ENCODE results near the gene RSU1.
"Not testable (repeated sequence)": the region's sequence is repeated elsewhere in the genome, so short reads cannot be mapped to it uniquely, and the experiment has no call there.

RSU1 gene

DNA sequence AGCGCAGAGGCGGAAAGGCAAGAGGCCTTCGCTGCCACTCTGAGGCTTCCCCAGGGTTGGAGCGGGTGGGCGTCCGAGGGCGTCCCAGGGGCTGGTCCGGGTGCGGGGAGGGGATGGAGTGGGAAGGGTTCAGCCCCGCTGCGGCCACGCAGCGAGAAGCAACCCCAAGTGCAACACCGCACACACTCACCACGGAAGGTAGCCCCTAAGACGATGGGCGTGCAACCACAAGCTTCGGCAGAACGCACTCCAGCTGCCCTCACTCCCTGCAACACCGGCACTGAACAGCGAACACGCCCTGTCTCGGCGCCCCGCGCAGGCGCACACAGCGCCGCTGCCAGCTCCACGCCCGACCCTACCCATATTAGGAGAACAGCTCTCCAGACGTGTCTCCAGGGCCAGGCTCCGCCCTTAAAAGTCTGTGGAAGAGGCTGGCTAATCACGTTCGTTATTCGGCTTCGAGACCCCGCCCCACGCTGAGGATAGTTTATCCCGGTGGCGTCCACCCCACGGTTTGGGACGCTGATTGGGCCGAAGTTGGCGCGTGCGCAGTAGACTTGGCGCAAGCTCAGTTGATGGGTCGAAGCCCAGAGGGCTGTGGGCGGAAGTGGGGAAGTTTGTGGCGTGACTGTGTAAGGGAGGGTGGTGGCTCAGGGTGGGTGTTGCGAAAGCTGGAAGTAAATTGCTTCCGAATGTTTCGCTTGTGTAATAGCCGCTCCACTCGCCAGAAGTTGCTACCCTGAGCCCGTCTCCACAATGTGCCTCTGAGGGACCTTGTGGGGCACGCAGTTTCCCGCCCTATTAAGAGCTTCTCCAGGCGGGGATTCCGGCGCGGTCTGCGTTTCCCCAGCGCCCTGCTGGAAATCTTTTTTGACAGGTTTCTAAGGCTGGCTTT, at the start of gene RSU1:
RSU1 (minus strand) TSS at position 300 of the 895 bp plus-strand sequence. CDS start 343 bp downstream, outside the sequence.
- peak; percentile 83 for DNase-seq

DNA sequence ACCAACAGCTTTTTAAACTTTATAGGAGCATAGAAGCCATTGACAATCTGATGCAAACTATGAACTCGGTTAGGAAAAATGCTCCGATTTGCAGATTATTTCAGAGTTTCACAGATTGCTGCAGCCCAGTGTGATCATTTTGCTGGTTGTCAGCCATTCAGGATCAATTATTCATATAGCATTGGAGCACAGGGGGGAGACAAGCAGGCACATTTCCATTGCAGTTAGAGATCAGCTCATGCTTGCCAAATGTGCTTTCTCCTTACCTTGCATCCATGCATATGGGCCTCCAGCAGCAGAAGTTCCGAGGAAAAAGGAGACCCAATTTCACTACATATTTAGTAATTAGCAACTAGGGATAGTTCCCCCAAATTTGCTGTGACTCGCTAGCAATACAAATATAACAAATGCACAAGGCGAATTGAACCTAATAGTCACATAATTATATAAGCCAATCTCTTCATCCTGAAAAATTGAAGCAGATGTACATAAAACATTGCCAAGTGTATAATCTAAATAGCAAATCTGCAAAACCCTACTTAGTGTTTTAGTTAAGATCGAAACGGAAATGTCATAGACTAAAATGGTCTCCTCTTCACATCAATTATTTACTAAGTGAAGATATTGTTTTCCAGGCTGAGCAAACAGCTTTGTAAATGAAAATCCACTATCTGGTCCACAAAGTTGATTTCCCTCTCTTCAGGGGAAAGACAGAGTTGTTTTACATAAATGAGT, 49.5 kb upstream of the RSU1 start:
- DNase-seq, result no peak

DNA sequence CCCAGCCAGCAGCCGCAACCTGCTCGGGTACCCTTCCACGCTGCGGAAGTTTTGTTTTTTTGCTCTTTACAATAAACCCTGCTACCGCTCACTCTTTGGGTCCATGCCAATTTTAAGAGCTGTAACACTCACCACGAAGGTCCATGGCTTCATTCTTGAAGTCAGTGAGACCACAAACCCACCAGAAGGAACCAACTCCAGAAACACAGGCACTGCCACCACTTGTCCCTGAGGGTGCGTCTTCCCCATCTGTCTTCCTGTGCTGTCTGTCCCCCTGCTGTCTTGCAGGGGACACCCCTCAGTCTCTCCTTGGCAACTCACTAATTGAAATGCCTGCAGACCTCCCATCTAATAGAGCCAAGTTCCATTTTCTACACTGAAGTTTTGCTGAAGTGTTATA, 48.5 kb upstream of the RSU1 start:
- no peak for DNase-seq

DNA sequence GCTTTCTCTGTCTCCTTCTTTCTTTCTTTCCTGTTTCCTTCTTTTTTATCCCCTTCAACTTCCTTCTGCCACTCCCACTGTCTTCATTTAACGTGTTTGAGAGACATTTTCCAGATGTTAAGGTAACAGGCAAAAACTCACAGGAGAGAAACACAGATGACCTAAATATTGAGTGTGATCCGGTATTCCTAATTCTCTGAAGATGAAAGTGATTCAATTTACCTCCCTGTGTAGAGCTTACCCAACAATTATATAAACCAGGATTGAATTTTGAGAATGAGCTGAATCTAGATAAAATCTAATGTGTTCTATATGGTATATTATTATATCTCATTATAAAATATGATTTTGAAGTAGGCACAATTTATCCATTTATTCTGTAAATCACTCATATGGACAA, 46.5 kb upstream of the RSU1 start:
- no peak for DNase-seq

DNA sequence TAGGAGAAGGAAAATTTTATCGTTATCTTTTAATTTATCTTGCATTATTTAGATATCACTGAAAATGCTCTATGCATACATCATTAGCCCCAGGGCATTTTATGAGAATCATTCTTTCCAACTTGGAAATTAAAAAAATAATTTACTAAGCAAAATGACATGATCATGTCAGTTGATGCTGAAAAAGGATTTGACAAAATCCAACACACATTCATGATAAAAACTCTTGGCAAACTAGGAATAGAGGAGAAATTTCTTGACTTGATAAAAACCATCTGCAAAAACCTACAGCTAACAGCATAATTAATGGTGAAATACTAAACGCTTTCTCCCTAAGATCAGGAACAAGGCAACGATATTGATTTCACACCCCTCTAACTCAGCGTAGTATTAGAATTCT, 40.2 kb upstream of the RSU1 start:
- no peak for DNase-seq

DNA sequence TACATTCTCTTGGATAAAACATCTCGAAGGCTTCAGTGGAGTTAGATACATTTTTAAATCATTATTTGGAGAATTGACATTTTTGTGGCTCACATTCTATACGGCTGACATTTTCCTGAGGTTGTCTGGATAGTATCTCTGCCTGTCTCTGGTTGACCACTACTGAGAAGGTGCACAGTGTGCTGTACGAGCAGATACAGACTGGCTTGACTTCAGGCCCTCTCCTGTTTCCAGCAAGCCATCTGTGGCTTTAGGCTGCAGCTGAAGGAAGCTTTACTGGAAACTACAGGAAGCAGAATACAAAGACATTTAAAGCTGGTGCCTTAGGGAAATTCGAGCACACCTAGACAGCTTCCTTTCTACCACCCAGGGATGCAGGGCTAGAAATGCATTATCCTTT, 39.3 kb upstream of the RSU1 start:
- no peak for DNase-seq

DNA sequence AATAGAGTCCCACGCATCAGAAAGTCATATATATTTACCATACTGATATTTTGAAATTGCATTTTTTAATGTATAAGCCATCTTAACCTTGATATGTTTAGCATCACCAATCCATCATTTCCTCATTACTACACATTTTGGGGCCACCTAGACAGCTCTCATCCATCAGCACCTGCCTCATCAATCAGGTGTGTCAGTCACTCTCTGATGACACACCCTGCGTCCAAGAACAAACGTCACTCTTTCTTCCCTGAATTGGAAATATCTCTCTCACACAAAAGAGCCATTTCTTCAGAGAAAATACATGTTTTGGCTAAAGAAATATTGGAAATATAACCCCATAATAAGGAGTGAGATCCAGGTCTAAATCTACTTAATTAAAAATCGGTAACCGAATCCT, 38.9 kb upstream of the RSU1 start:
- no peak for DNase-seq

DNA sequence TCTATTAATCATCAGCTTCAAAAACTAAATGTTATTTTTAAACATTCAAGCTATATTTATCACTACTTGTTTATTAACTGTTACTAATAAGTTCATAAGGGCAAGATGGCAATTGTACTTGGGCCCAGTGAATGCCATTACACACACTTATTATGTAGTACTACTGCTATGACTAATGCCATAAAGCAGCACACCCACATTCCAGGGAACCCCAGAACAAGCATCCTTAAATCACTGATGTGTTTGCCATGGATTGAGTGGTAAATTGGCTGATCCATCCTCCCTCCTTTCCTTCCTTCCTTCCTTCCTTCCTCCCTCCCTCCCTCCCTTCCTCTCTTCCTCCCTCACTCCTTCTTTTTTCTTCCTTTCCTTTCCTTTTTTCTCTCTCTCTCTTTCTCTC, 37.4 kb upstream of the RSU1 start:
- DNase-seq, result no peak

DNA sequence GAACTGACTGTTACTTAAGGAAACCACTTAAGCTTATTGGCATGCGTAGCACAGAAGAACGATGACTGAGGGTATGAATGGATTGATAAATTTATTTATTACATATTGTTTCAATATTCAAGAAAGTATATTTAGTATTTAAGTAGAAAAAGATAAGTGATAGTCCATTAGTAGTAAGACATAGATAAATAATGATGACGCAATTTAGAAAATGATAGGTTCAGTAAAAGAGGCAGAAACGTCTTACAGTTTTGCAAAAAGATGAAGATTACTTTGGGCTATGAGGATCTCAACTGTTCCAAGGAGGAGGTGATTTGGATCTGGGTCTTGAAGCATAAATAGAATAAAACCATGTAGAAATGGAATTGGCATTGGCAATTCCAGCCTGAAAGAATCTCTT, 36.6 kb upstream of the RSU1 start:
- DNase-seq, result no peak

DNA sequence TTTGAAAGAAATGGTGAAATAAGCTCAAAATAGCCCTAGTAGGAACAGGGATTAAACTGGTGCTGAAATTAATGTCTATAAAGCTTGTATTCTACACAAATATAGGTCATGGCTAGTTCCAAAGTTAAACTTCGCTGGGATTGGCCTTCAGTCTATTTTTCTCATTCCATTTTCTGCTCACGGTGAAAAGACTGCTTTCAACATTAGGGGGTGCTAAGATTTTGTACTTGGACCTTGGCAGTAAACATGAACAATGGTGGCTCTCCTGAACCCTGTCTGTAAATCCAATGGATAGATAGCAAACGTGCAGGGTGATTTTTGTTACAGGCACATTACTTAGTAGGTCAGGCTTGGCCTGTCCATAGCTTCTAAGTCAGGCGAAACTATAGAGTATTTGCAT, 36.0 kb upstream of the RSU1 start:
- DNase-seq, result no peak

DNA sequence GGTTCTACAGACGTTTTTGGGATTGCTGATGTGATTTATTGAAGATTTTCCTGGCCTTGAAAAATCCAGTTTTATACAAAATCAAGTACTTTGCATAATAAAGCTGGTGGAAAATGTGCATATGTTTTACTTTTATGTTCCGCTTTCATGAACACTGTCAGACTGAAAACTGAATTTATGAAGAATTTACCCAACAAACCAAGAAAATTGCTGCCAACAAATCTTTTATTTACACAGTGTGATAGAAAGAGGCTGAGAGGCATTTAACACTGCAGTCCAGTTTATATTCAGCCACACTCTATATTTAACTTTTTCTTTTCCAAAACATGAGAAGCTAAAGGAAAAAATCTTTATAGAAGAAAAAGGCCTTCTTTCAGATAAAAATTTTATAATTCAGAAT, 35.4 kb upstream of the RSU1 start:
- DNase-seq, result no peak

DNA sequence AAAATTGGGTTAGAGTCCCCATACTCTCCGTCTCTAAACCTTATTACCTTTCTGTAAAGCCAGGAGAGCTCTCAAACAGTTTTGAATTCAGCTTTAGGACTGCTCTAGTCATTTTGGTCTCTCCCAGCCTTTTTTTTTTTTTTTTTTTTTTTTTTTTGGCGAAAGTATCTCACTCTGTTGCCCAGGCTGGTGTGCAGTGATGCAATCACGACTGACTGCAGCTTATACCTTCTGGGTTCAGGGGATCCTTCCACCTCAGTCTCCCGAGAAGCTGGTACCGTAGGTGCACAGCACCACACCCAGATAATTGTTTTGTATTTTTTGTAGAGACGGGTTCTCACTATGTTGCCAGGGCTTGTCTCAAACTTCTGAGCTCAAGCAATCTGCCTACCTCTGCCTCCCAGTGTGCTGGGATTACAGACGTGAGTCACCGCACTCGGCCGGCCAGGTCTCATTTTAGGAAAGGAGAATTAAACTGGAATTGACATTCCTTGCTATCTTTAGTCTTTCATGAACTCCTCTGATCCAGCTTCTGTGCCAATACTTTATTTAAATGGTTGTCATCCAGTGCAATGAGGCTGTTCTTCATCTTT, 31.4 kb upstream of the RSU1 start:
- no peak for DNase-seq

DNA sequence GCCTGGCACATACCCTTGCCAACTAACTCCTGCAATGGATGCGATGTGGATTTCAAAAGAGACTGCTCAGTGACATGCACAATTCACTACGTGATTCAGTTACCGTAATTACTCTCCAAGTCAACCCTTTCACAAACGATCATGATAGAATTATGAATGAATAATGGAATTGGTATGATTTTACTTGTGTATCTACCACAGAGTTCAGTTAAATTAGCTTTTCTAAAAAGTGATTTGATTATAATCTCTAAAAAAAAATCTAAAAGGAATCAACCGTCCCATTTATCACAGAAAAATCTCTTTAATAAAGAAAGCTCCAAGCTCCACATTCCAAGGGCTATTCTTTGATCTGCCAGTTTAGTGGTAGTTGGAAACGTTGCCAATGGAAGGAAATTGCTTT, 30.4 kb upstream of the RSU1 start:
- DNase-seq, result no peak

DNA sequence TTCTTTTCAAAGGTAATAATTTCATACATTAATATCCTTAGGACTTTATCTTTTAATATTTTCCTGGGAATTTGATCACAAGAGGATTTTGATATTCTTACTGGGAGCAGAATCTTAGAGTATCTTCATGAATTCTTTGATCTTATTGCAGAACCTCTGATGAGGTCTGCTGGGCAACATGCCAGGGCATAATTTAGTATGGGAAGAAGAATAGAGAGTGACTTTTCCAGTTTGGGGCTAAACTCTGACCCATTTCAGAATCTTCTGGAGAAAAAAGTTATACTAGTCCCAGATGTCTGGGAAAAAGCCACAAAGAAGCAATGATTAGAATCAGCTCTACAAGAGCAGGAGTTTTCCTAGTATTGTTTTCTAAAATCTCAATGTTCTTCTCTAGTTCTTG, 28.0 kb upstream of the RSU1 start:
- no peak for DNase-seq

DNA sequence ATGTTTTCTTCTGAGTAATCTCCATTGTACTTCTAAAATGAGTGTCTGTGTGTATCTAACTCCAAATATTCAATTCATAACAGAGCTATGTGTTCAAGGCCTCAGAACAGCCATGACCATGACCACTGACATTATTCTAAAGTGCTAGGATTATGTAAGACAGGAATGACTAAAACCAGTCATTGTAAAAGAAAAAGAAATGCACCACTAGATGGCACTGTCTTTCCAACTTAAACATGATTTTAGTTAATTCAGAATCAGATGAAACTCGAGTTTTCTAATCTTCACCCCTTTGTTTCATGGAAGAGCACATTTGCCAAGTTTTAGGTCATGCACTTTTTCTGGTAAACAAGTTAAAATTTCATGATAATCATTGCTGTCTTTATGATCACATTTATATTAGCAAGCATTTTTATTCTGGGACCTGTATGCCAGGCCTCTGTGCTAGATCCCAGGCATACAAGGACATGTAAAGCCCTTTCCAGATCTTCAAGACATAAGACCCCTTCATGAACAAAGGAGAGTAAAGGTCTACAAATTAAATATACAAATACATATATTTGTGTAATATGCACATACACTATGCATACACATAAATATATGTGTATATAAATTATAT, 26.1 kb upstream of the RSU1 start:
- no peak for DNase-seq

DNA sequence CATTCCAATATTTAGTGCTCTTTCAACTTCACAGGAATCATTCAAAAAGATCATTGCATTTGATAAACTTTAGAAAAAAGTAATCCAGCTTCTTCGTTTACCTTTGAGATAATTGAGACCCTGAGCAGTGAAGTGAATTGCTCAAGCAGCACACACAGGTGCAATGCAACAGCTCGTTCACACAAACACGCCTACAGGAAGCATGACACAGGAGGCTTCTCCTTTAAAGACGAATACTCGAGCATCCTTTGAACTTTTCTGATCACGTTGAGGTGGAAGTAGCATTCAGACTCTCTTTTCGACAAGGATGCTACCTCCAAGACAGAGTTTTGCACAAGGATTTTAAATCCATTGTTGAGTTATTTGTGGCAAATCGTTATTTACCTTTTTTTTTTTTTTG, 18.0 kb upstream of the RSU1 start:
- DNase-seq, result no peak

DNA sequence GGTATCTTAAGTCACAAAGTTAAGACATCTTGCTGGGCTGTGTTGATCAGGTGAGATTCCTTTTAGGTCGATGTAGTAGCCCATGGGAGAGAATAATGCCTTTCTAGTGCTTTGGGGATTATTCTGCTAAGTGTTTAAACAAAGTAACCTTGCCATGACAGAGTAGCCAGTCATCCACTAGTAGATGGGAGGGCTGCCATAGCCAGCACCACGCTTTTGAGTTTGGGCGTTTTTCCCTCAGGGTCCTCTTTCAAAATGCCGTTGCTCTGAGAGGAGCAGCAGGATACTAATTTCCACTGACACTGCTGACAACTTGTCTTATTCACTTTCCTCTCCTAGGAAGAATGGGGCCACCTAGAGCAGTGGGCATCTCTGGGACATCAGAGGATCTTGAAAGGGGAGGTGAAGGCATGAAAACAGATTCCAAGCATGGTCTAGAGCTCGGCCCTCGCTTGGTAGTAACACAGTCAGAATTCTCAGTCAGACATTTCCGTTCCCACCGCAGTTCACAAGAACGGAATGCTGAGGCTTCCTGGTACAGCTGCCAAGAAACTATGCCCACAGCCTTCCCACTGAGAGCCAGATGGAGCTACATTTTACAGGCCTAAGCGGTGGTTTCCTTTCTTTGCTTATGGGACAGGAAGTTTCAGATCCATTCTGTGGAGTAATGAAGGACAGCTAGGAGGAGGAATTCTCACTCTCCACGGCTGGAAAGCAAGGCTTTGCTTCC, 15.3 kb upstream of the RSU1 start:
- DNase-seq, result no peak

DNA sequence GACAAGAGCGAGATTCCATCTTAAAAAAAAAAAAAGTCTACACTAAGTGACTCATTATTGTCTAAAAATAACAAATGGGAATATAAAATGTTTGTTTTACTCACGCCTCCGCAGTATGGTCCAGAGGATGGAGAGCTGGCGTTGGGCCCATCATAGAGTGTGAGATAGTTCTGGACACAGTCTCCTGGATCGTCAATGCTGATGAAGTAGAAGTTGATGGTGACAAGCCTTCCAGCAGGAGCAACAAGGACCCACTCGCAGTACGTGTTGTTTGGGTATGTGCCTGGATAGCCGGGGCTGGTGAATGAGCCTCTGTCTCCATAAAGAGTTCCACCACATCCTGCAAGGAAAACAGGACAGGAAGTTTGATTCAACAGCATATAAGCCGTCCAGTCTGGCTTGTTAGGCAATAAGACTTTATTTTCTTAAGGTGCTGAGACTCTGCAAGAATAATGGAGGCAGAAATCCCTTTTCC, 11.5 kb upstream of the RSU1 start:
- DNase-seq, result no peak

DNA sequence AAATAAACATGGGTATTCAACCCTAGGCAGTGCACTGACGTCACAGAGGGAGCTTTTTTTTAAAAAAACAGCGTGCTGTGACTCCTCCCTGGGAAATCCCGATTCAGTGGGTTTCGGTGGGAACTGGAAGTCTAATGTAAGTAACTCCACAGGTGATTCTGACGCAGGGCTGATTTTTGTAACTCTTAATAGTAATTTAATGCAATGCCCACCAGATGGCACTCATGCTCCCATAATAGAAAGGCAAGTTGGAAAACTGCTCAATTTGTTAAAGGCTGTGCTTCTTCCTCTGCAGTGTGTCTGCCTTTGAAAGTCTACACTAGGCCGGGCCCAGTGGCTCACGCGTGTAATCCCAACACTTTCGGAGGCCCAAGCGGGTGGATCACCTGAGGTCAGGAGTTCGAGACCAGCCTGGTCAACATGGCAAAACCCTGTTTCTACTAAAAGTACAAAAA, 10.9 kb upstream of the RSU1 start:
- no peak for DNase-seq

DNA sequence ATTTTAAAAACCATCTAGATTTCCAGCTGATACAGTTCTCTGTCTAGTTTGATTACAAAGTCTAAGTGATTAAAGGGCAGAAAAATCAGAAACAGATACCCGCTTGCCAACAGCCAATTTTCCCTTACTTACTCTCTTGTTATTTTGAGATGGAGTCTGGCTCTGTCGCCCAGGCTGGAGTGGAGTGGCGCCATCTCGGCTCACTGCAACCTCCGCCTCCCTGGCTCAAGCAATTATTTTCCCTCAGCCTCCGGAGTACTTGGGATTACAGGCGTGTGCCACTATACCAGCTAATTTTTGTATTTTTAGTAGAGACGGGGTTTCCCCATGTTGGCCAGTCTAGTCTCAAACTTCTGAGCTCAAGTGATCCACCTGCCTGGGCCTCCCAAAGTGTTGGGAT, 10.2 kb upstream of the RSU1 start:
- DNase-seq, result not testable (repeated sequence)

DNA sequence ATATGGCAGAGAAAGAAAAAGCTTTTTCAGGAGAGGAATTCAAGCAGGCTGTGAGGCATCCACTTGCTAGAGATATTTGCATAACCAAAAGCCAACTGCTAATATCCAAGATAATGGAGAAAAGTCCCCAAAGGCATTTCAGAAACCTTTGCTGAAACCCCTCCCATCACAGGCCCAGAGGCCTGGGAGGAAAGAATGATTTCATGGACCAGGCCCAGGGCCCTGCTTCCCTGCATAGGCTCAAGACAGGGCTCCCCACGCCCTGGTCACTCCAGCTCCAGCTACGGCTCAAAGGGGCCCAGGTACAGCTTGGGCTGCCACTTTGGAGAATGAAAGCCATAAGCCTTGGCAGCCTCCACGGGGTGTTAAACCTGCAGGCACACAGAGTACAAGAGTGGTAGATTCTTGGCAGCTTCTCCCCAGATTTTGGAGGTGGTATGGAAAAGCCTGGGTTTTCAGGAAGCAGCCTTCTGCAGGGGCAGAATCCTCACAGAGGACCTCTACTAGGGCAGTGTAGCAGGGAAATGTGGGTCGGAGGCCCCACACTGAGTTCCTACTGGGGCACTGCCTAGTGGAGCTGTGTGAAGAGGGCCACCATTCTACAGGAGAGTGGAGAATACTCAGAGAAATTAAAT, 5.6 kb upstream of the RSU1 start:
- no peak for DNase-seq

DNA sequence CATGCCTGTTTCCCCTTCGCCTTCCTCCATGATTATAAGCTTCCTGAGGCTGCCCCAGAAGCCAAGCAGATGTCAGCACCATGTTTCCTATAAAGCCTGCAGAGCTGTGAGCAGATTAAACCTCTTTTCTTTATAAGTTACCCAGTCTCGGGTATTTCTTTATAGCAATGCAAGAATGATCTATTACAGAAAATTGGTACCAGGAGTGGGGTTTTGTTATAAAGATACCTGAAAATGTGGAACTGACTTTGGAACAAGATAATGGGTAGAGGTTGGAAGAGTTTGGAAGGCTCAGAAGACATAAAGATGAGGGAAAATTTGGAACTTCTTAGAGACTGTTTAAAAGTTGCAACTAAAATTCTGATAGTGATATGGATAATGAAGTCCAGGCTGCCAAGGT, 4.8 kb upstream of the RSU1 start:
- no peak for DNase-seq
